GM23248 (cell line): Measurements from ENCODE around the gene ARNT2. TPM values are rescaled to one million over a fixed set of nuclear protein-coding genes. Genes with fewer than 3 reads are reported as not detected.
"Not testable (repeated sequence)": the region's sequence is repeated elsewhere in the genome, so short reads cannot be mapped to it uniquely, and the experiment has no call there.

Experiments used
- DNase-seq: peaks from one replicate; pipeline ENCODE4 v3.0.0-alpha.2; 2015
- H2AFZ ChIP-seq: fragments of 200-600 bp; sonication (generic); 2 replicates; pipeline ENCODE4 v1.6.1; 2016; ENCODE audit warnings: antibody characterized with exemption
- H3F3A ChIP-seq: fragments of 200-600 bp; sonication (generic); 2 replicates; pipeline ENCODE4 v1.6.1; 2016; ENCODE audit warnings: mild to moderate bottlenecking, antibody characterized with exemption, mixed run types; ENCODE audit not compliant: insufficient read depth
- H3K27ac ChIP-seq: fragments of 200-600 bp; sonication (generic); 2 replicates; pipeline ENCODE4 v1.5.1; 2016; ENCODE audit warnings: mild to moderate bottlenecking
- H3K27me3 ChIP-seq: fragments of 200-600 bp; sonication (generic); replicated peaks from 2 replicates; pipeline ENCODE4 v1.6.1; 2016; ENCODE audit warnings: mild to moderate bottlenecking; ENCODE audit not compliant: insufficient read depth
- H3K36me3 ChIP-seq: fragments of 200-600 bp; sonication (generic); 2 replicates; pipeline ENCODE4 v1.6.1; 2016; ENCODE audit warnings: low read depth, mild to moderate bottlenecking
- H3K4me1 ChIP-seq: fragments of 200-600 bp; sonication (generic); 2 replicates; pipeline ENCODE4 v1.6.1; 2016; ENCODE audit warnings: mild to moderate bottlenecking; ENCODE audit not compliant: insufficient read depth
- H3K4me2 ChIP-seq: fragments of 200-600 bp; sonication (generic); one replicate; pipeline ENCODE4 v1.6.1; 2016; ENCODE audit warnings: mild to moderate bottlenecking; ENCODE audit not compliant: unreplicated experiment
- H3K4me3 ChIP-seq: fragments of 200-600 bp; sonication (generic); 2 replicates; pipeline ENCODE4 v1.5.1; 2016; ENCODE audit warnings: mild to moderate bottlenecking
- H3K79me2 ChIP-seq: fragments of 200-600 bp; sonication (generic); 2 replicates; pipeline ENCODE4 v1.6.1; 2016; ENCODE audit warnings: mild to moderate bottlenecking; ENCODE audit not compliant: insufficient read depth
- H3K9ac ChIP-seq: fragments of 200-600 bp; sonication (generic); 2 replicates; pipeline ENCODE4 v1.6.1; 2016; ENCODE audit warnings: mild to moderate bottlenecking
- H3K9me2 ChIP-seq: fragments of 200-600 bp; sonication (generic); 2 replicates; pipeline ENCODE4 v1.6.1; 2016; ENCODE audit warnings: mixed run types, mild to moderate bottlenecking, moderate library complexity; ENCODE audit not compliant: insufficient read depth
- H3K9me3 ChIP-seq: fragments of 200-600 bp; sonication (generic); one replicate; pipeline ENCODE4 v1.6.1; 2017; ENCODE audit warnings: low read depth
- H4K20me1 ChIP-seq: fragments of 200-600 bp; sonication (generic); 2 replicates; pipeline ENCODE4 v1.6.0; 2016; ENCODE audit not compliant: insufficient read depth
- EZH2 ChIP-seq: fragments of 200-600 bp; sonication (generic); IDR thresholded peaks from 2 replicates; pipeline ENCODE4 v1.6.1; 2018; ENCODE audit warnings: antibody characterized with exemption, mild to moderate bottlenecking; ENCODE audit not compliant: insufficient read depth, poor library complexity, severe bottlenecking
- EZH2phosphoT487 ChIP-seq: fragments of 200-600 bp; sonication (generic); IDR thresholded peaks from 2 replicates; pipeline ENCODE4 v1.6.1; 2018; ENCODE audit warnings: antibody characterized with exemption, moderate library complexity, mild to moderate bottlenecking, low read depth; ENCODE audit not compliant: insufficient read depth
- WGBS, 2 experiments: methylation state at CpG; one replicate each; pipeline ENCODE4 v1.1.6; 2015 to 2017; ENCODE audit warnings: low lambda C conversion rate in 2 of 2, low coverage in 1 of 2; ENCODE audit errors: missing lambda C conversion rate in 2 of 2; 5-methylcytosine and 5-hydroxymethylcytosine counted together
- in situ Hi-C: fragments of 300-500 bp; cut with MboI; formaldehyde crosslinking; loops from 2 replicates; pipeline ENCODE4 v1.15.0; 2020
- polyA plus RNA-seq: library from polyadenylated mRNA; unstranded; fragments of >200 nt; fragmentation: Nextera tagmentation; extraction: Ambion mirVana; gene quantifications from 2 replicates; pipeline ENCODE4 v1.2.1, GENCODE V29; 2016
- total RNA-seq: library from RNA; depleted of rRNA; stranded (reverse); fragments of >200 nt; shearing (Covaris generic); gene quantifications from 2 replicates; pipeline ENCODE4 v1.2.3, GENCODE V29; 2014

ARNT2 gene
- total and polyA plus RNA-seq, 2 experiments from 2014 or later = 9.3 to 23.5 TPM

GRCh38 chr15:80507131-80507530 lies 102.9 kb downstream of the ARNT2 start:
- Histone ChIP-seq H3K27me3 (no peaks in the 10 kb centered on the region), H3F3A (peaks cover 36% of the 10 kb centered on the region), H3K27ac (peak overlapping the region; percentile 70), H3K4me2 (peak overlapping the region; percentile 49), H3K9ac (peak overlapping the region; percentile 24; the same call in 1 of the 2 replicates), H3K9me3 (no peaks in the 10 kb centered on the region), H4K20me1 (no peaks in the 10 kb centered on the region), H3K9me2 (peaks cover 3% of the 10 kb centered on the region; the same call in 1 of the 2 replicates), H2AFZ (peak overlapping the region; percentile 31; the same call in 1 of the 2 replicates), H3K79me2 (no peaks in the 10 kb centered on the region), H3K4me3 (no peak overlapping the region), H3K4me1 (peaks cover 31% of the 10 kb centered on the region), H3K36me3 (no peaks in the 10 kb centered on the region)
- TF ChIP-seq EZH2phosphoT487 (no peak), EZH2 (no peak)
- in situ Hi-C loops = no loop called here
- DNase-seq = no peak
- 57 to 59% methylated on average over 5 of the region's 5 CpGs for WGBS, 2 experiments

- H2AFZ ChIP-seq = peak overlapping the region; percentile 31; the same call in 1 of the 2 replicates
- TF ChIP-seq EZH2 (no peak), EZH2phosphoT487 (no peak)
- peaks cover 34% of the 10 kb centered on the region for H3K4me1 ChIP-seq
- no peaks in the 10 kb centered on the region for H3K9me3 ChIP-seq
- H3K4me3 ChIP-seq = peak overlapping the region; percentile 10; the same call in 1 of the 2 replicates
- WGBS, 2 experiments = 22 to 23% methylated on average over 18 of the region's 18 CpGs
- H3K9me2 ChIP-seq = peaks cover 3% of the 10 kb centered on the region; the same call in 1 of the 2 replicates
- H3K79me2 ChIP-seq = no peaks in the 10 kb centered on the region
- H3K9ac ChIP-seq = peak overlapping the region; percentile 24; the same call in 1 of the 2 replicates
- peak; percentile 83 for DNase-seq
- peak overlapping the region; percentile 70 for H3K27ac ChIP-seq
- H3K4me2 ChIP-seq = peak overlapping the region; percentile 49
- no peaks in the 10 kb centered on the region for H4K20me1 ChIP-seq
- no peaks in the 10 kb centered on the region for H3K36me3 ChIP-seq
- peaks cover 43% of the 10 kb centered on the region for H3F3A ChIP-seq
- no peaks in the 10 kb centered on the region for H3K27me3 ChIP-seq
- in situ Hi-C loops = no loop called here
Observed at GRCh38 chr15:80507638-80508316, 103.6 kb downstream of the ARNT2 start.

GRCh38 chr15:80508783-80509182 lies 104.6 kb downstream of the ARNT2 start:
- WGBS, 2 experiments = 96 to 99% methylated on average over 4 of the region's 4 CpGs
- Histone ChIP-seq H3K79me2 (no peaks in the 10 kb centered on the region), H3K9ac (no peak overlapping the region), H3K9me3 (no peaks in the 10 kb centered on the region), H3K9me2 (peaks cover 3% of the 10 kb centered on the region; the same call in 1 of the 2 replicates), H3F3A (peaks cover 53% of the 10 kb centered on the region), H2AFZ (no peak overlapping the region), H3K4me1 (peaks cover 44% of the 10 kb centered on the region), H3K36me3 (no peaks in the 10 kb centered on the region), H3K27me3 (no peaks in the 10 kb centered on the region), H4K20me1 (no peaks in the 10 kb centered on the region), H3K4me2 (peak overlapping the region; percentile 49), H3K4me3 (no peak overlapping the region), H3K27ac (no peak overlapping the region)
- no peak for DNase-seq
- TF ChIP-seq EZH2 (no peak), EZH2phosphoT487 (no peak)
- in situ Hi-C loops = no loop called here

- 97% methylated on average over 5 of the region's 5 CpGs for WGBS, 2 experiments
- H3K4me3 ChIP-seq = no peak overlapping the region
- H3K4me1 ChIP-seq = peaks cover 53% of the 10 kb centered on the region
- no peaks in the 10 kb centered on the region for H3K36me3 ChIP-seq
- H3K27ac ChIP-seq = no peak overlapping the region
- H3K79me2 ChIP-seq = no peaks in the 10 kb centered on the region
- peaks cover 3% of the 10 kb centered on the region; the same call in 1 of the 2 replicates for H3K9me2 ChIP-seq
- peaks cover 61% of the 10 kb centered on the region for H3F3A ChIP-seq
- no peaks in the 10 kb centered on the region for H3K27me3 ChIP-seq
- H4K20me1 ChIP-seq = no peaks in the 10 kb centered on the region
- no peak for DNase-seq
- in situ Hi-C loops = no loop called here
- no peak overlapping the region for H3K4me2 ChIP-seq
- TF ChIP-seq EZH2 = no peak
- TF ChIP-seq EZH2phosphoT487 = no peak
- H2AFZ ChIP-seq = no peak overlapping the region
- H3K9me3 ChIP-seq = no peaks in the 10 kb centered on the region
- no peak overlapping the region for H3K9ac ChIP-seq
Observed at GRCh38 chr15:80509800-80510199, 105.6 kb downstream of the ARNT2 start.

GRCh38 chr15:80510985-80511384 lies 106.8 kb downstream of the ARNT2 start:
- H3K9me3 ChIP-seq, H3K36me3 ChIP-seq, H3K27me3 ChIP-seq, H3K9ac ChIP-seq, H3K9me2 ChIP-seq, in situ Hi-C loops, H3K4me2 ChIP-seq, H4K20me1 ChIP-seq, H3K79me2 ChIP-seq, DNase-seq, H2AFZ ChIP-seq, H3K4me3 ChIP-seq, H3K27ac ChIP-seq: not testable (repeated sequence)
- 95 to 97% methylated on average over 4 of the region's 4 CpGs for WGBS, 2 experiments
- H3K4me1 ChIP-seq = peaks cover 60% of the 10 kb centered on the region
- peaks cover 68% of the 10 kb centered on the region for H3F3A ChIP-seq
